ENCODE results near the gene INO80B.

DNA sequence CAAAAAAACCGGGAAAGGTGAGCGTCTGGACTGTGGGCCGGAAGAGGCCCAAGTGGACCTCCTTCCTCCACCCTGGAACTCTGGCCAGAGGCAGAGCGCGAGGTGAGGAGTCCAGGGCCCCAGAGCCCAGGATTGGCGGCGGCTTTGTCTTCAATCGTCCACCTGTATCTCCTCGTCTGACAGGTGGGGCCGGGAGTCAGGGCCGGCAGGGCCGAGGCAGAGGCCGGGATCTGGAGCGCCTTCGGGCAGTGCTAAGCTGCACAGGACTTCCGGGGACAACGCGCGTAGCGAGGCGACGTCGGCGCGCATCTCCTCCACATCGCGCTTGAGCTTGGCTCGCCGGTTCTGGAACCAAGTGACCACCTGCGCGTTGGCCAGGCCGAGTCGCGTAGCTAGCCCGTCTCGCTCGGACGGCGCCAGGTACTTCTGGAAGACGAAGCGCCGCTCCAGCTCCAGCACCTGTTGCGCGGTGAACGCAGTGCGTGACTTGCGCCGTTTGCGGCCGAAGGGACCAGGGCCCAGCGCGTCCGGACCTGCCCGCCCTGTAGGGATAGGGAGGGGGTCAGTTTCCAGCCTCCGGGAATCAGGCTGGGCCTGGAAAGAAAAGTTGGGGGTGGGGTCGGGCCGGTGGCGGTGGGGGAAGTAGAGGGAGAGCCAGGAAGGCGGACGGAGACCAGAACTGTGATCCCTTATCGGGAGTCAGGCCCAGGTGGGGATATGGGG is 43.1 kb downstream of the INO80B start:
- TF ChIP-seq, protein P1, sequence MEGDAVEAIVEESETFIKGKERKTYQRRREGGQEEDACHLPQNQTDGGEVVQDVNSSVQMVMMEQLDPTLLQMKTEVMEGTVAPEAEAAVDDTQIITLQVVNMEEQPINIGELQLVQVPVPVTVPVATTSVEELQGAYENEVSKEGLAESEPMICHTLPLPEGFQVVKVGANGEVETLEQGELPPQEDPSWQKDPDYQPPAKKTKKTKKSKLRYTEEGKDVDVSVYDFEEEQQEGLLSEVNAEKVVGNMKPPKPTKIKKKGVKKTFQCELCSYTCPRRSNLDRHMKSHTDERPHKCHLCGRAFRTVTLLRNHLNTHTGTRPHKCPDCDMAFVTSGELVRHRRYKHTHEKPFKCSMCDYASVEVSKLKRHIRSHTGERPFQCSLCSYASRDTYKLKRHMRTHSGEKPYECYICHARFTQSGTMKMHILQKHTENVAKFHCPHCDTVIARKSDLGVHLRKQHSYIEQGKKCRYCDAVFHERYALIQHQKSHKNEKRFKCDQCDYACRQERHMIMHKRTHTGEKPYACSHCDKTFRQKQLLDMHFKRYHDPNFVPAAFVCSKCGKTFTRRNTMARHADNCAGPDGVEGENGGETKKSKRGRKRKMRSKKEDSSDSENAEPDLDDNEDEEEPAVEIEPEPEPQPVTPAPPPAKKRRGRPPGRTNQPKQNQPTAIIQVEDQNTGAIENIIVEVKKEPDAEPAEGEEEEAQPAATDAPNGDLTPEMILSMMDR (IDR thresholded peaks at IDR 0.05), result no peak
- TF ChIP-seq POLR2A (IDR thresholded peaks at IDR 0.05), result no peak
